ENCODE results near the gene DNAH9.
"Not testable (repeated sequence)": the region's sequence is repeated elsewhere in the genome, so short reads cannot be mapped to it uniquely, and the experiment has no call there.

DNAH9 gene

GRCh38 chr17:11953924-11954323, 355.7 kb downstream of the DNAH9 start:
- DNase-seq (ENCODE audit: low spot score), result no peak
- no peak for TF ChIP-seq CTCF (IDR thresholded peaks at IDR 0.05; ENCODE audit: extremely low read depth, missing control alignments)

DNA sequence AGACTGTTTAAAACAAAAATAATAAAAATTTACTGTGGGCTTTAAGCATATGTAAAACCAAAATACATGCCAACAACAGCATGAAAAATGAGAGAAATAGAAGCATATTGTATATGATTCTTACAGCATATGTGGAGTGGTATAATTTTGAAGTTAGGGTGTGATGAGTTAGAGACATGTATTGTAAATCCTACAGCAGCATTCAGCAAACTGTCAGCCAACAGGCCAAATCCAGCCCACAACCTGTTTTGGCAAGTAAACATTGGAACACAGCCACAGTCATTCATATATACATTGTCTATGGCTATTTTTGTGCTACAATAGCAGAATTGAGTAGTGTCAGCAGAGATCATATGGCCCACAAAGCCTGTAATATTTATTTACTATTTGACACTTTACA, 356.7 kb downstream of the DNAH9 start:
- TF ChIP-seq CTCF (IDR thresholded peaks at IDR 0.05; ENCODE audit: extremely low read depth, missing control alignments), result no peak
- DNase-seq (ENCODE audit: low spot score), result no peak

DNA sequence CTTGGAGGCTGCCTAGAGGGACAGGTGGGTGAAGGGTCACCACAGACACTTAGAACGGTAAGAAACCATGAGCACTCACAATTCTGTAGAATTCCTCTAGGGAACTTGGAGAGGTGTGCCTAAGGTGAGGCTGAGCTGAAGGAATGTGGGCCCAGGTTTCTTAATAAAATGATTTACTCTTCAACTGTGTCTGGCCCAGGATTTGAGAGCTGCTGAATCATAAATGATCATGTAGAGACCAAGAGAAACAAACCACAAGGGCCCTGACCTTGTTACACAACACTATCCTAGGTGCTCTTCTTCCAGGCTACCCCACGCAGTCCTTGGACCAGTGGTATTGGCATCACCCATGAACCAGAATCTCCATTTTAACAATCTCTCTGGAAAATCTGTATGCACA, 371.3 kb downstream of the DNAH9 start:
- no peak for TF ChIP-seq CTCF (IDR thresholded peaks at IDR 0.05; ENCODE audit: extremely low read depth, missing control alignments)
- DNase-seq (ENCODE audit: low spot score), result no peak

- DNase-seq (ENCODE audit: low spot score), result not testable (repeated sequence)
Measured at GRCh38 chr17:11972741-11973140, 374.5 kb downstream of the DNAH9 start.

GRCh38 chr17:11979795-11980194, 381.5 kb downstream of the DNAH9 start:
- TF ChIP-seq CTCF (IDR thresholded peaks at IDR 0.05; ENCODE audit: extremely low read depth, missing control alignments), result no peak
- no peak for DNase-seq (ENCODE audit: low spot score)

- TF ChIP-seq CTCF (IDR thresholded peaks at IDR 0.05; ENCODE audit: extremely low read depth, missing control alignments), result no peak
- no peak for DNase-seq (ENCODE audit: low spot score)
Measured at GRCh38 chr17:11980813-11981212, 382.5 kb downstream of the DNAH9 start.

- no peak for TF ChIP-seq CTCF (IDR thresholded peaks at IDR 0.05; ENCODE audit: extremely low read depth, missing control alignments)
- DNase-seq (ENCODE audit: low spot score), result no peak
Measured at GRCh38 chr17:11981862-11982261, 383.6 kb downstream of the DNAH9 start.

- TF ChIP-seq CTCF (IDR thresholded peaks at IDR 0.05; ENCODE audit: extremely low read depth, missing control alignments), result no peak
- DNase-seq (ENCODE audit: low spot score), result no peak
Measured at GRCh38 chr17:11986179-11986941, 388.1 kb downstream of the DNAH9 start.
